SIG-M5 (cell line): Measurements from ENCODE around the gene BDP1.
"Not testable (repeated sequence)": the region's sequence is repeated elsewhere in the genome, so short reads cannot be mapped to it uniquely, and the experiment has no call there.

ENCODE experiments used
- DNase-seq: peaks from one replicate; lab custom pipeline; 2025; lab: John Stamatoyannopoulos, UW

BDP1 gene, protein sequence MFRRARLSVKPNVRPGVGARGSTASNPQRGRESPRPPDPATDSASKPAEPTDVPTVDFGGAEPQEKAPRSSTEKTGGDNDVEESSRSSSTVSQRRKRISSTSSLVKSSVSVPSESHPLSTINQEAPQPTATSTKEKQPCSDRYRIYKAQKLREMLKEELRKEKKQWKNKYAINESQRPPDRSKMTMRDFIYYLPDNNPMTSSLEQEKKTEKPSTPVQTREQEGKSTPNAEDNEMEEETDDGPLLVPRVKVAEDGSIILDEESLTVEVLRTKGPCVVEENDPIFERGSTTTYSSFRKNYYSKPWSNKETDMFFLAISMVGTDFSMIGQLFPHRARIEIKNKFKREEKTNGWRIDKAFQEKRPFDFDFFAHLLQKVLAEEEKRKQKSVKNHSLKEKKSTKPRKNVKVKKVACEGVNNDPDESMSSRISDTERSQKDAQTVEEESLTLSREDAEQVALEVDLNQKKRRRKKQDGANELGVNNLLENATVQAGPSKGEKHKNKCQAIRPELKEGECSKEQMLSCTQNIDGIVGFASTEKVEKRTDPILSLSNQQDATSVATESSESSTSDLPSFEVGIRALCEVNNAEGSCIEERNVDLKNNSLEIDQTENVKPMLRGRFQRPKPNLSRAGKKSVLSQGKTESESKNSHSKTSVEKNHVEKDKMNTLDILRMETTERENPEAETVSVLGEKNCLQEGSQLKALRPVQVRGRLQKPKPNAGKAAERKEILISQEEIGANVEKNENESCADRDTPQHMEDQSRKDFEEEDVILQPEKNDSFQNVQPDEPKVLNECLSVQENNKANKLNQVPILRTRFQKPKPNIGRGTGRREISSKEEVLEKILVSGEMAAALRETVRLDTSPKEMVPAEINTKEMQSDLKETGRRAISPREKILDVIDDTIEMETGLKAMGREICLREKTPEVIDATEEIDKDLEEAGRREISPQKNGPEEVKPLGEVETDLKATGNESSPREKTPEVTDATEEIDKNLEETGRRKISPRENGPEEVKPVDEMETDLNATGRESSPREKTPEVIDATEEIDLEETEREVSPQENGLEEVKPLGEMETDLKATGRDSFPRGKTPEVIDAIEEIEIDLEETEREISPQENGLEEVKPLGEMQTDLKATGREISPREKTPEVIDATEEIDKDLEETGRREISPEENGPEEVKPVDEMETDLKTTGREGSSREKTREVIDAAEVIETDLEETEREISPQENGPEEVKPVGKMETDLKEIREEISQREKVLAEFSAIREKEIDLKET (N-terminal part only)

DNA sequence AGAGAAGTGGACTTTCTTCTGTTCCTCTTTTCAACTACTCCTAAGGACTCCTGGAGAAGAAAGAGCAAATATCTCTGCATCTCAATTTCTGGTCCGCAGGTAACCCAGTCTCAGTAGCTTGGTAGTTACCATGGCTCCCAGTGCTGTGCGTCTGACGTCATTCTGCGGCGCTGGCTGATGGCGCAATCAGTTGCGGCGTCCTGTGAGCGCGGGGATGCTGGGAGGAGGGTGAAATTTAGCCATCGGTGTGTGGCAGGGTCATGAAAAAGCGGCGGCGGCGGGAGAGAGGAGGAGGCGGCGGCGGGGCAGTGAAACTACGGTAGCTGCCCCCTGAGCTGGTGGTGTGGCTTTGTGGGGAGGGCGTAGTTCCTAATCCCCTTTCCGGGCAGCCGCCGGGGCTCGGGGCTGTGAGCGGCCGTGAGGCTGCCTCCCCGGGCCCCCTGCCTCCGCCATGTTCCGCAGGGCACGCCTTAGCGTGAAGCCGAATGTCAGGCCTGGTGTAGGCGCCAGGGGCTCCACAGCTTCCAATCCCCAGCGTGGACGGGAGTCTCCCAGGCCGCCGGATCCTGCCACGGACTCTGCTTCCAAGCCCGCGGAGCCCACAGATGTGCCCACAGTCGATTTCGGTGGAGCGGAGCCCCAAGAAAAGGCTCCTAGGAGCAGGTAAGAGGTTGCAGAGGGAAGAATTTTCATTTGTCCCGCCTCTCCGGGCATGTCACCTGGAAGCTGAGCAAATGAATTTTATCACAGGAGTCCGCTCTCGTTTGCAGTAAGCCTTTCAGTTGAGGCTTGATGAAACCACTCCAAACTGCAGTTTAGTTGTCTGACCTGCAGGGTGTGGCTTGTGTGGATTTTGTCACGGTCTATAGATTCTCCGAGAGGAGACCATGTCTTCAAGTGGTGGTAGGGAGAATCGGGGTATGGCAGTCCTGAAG, at the start of gene BDP1:
Gene BDP1, plus strand, starts transcription at position 225 of the 935 bp plus-strand sequence. Its CDS starts 227 bp downstream, at position 452.
- peak; percentile 67 for DNase-seq

DNA sequence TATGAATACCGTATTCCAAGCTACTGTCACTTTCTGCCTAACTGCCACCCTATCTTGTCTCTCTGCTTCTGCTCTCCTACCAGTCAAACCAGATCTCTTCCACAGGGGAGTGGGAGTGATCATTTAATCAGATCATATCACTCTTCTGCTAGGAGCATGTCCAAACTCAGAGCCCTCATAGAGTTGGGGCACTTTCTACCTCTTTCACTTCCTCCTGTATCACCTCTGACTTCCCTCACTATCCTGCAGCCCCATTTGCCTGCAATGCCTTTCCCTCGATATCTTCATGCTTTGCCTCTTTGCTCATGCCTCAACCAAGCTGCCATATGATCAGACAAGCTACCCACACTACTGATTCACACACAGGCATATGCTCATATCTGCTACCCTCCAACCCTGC, 45.4 kb upstream of the BDP1 start:
- DNase-seq, result not testable (repeated sequence)

DNA sequence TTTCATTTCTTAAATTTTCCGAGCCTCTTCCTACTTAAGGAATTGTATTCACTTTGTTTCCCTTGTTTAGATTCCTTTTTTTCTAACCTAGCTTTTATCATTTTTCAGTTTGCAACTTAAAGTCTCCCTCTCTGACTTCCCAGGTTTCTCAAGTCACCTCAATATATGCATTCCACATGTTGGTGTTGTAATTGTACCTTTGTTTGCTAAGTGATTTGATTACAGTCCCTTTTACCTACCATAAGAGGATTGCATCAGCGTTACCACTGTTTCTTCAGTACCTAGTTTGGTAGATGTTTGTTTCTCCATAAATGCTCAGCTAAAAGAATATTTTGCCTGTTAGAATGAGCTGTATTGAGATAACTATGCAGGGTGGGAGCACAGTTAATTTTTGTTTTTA, 39.8 kb upstream of the BDP1 start:
- DNase-seq, result not testable (repeated sequence)

DNA sequence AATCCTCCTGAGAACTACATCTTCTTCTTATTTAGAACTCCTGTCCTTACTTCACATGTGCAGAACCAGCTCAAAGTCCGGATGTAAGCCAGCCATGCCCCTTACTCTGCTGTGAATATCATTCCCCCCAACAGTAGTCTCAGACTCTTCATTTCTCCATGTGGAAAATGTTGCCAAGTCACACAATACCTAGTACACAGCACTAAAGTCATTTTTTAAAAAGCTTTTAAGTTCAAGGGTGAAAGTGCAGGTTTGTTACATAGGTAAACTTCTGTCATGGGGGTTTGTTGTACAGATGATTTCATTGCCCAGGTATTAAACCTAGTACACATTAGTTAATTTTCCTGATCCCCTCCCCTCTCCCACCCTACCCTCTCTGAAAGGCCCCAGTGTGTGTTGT, 37.4 kb upstream of the BDP1 start:
- DNase-seq, result not testable (repeated sequence)

DNA sequence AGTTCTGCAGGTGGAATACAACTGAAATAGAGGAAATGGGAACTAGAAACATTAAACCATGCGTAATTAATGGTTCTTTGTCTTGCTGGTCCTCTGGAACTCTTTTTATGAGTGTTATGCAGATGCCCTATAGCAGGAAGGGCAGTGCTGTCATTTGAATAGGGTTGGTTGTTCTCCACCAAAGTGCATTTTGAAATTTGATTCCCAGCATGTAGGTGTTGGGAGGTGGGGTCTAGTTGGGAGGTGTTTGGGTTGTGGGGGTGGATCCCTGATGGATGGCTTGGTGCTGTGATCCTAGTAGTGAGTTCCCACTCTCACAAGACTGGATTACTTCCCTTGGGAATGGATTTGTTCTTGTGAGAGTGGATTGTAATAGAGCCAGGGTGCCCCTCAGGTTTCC, 34.2 kb upstream of the BDP1 start:
- not testable (repeated sequence) for DNase-seq

DNA sequence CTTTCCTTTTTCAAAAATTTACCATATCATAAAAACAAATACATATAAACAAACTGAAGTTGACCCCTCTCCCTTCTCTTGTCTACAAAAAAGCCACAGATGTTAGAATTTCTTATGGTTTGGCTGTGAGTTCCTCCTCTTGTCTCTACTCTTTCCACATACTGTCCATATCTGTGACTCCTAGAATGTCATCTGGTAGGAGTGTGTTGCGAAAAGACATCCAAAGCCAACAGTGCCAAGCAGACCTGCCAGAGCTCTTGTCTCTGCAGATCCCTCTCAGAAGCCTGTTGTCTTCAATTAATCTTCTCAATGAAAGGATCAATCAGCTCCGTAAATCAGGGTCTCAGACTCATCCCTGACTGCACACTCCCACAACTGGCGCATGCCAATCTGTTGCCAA, 31.6 kb upstream of the BDP1 start:
- DNase-seq, result not testable (repeated sequence)

DNA sequence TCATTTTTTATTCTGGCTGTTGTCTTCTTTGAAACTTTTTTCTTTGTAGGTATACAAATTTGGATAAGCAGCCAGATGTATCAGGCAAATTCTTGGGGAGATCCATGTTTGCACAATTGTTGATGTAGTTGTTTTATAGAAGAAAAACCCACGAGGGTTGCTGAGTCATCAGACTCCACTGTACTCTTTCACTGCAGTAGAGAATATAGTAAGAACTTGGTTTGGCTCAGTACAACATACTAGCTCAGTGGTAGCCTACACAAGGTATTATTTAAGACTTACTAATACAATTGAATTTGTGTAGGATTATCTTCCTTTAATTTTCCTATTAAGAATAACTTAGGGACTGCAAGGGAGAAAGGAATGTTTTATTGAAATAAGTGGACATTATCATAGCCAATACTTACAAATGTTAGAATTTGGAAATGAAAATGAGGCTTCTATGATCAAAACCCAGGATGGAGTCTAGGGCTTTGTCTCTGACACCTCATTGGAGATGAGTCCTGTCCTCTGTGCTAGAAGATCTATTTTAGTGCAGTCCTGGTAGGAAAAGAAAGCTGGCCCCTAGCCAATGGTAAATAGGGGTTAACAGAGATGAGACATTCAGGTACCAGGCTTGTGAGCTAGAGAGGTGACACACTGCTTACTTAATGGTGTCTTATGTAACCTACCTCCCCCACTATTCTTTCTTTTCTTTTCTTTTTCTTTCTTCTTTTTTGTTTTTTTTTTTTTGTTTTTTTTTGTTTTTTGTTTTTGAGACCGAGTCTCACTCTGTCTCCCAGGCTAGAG, 28.6 kb upstream of the BDP1 start:
- not testable (repeated sequence) for DNase-seq

DNA sequence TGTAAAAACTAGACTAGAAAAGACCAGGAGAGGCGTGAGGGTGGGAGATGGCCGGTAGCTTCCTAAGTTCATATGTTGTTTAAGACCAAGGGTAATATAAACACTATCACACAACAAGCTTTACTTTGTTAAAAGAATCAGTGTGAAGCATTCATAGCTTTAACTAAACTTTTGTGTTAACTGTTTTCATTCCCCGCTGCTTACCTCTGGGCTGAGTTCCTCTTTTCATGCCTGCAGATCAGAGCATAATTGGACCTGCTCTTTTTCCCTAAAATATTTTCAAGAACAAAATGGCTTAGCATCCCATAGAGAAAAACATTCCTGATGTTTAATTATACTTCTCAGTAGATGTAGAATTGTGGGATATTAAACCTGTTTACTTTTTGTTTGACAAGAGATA, 23.0 kb upstream of the BDP1 start:
- DNase-seq, result not testable (repeated sequence)

DNA sequence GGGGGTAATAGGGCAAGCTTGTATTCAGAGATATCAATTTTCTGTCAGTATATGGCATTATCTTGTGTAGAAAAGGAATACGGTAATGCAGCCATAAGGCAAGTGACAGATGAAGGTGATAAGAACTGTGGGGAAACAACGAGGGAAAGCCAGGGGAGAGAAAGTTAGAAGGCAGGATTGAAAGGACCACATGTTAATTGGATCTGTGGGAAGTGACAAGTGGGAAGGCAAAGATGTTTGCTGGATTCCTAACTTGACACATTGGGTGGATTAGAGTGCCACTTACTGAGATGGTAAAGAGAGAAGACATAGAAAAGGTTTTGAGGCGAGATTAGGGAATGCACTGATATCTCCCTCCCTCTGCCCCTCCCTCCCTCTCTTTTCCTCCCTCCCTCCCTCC, 20.6 kb upstream of the BDP1 start:
- not testable (repeated sequence) for DNase-seq

DNA sequence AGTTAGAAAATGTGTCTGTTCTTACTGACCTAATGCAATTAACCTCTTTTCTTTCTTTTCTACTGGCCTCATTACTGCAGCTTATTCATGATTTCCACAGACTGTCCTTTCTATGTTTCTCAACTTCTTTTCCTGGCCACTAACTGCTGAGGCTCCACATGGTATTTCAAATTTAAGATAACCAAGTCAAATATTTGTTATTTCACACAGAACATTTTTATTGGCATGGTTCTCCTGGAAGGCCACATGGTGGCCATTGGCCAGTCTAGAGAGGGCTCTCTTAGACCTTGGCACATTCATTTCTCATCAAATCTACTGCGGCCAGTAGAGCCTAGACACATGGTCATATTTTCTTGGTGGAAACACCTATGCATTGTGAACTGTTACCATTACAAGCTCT, 13.9 kb upstream of the BDP1 start:
- DNase-seq, result not testable (repeated sequence)

DNA sequence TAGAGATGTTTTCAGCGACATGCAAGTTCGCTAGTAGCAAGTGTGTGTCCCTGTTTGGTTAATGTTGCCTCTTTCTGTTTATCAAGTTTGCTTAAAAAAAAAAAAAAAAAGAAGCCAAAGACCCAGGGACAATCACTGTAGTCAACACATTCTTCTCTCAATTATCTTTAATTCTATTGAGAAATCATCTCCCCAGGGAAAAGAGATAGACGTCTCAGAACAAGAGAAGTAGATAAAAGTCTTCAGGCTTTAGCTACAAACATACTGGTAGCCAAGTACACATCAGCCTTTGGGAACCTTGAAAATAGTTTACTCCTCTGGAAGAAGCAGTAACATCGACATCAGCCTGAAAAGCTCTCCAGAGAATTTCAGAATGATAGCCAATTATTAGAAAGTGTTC, 11.6 kb upstream of the BDP1 start:
- DNase-seq, result not testable (repeated sequence)

DNA sequence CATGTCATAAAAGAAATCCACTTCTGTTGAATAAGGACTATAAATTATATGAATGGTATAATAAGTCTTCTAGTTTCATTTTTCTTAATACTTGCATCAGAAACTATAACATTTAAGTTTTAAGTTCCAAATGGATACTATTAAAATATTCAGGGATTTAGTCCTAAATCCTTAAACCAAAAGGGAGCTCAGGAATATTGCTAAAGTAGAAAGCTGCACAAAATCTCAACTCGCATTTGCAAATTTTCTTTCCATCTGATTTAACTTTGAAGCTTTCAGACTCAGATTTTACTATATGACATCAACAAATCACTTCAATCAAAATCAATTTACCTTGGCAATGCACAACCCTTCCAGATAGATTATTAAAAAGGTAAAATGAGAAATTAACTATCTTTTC, 10.4 kb upstream of the BDP1 start:
- DNase-seq, result not testable (repeated sequence)

DNA sequence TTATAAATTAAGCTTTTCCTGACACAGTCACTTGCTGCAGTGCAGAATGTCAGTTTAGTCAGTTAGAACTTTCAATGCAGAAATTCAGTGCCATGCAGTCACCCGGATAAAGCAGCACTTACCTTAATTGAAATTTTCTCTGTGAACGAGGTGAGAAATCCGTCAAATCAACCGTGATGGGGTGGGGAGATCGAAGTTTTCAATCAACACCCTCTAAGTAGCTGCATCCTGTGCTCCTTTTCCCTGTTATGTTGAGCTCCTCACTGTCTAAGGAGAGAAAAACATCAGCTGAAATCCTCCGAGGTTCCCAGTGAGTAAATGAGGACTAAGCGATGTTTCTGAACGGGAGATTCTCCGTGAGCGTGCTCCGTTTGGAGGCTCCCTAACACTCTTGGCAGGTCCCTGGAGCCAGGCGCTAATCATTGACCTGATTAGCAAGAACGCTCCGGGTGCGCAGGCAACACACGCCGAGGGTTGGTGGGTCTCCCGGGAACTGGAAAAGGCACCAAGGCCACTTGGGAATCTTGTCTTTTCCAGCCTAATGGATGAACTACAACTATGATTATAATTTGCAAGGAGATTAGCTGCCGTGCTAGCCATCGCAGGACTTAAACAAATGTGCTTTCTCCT, 9.8 kb upstream of the BDP1 start:
- DNase-seq, result not testable (repeated sequence)

DNA sequence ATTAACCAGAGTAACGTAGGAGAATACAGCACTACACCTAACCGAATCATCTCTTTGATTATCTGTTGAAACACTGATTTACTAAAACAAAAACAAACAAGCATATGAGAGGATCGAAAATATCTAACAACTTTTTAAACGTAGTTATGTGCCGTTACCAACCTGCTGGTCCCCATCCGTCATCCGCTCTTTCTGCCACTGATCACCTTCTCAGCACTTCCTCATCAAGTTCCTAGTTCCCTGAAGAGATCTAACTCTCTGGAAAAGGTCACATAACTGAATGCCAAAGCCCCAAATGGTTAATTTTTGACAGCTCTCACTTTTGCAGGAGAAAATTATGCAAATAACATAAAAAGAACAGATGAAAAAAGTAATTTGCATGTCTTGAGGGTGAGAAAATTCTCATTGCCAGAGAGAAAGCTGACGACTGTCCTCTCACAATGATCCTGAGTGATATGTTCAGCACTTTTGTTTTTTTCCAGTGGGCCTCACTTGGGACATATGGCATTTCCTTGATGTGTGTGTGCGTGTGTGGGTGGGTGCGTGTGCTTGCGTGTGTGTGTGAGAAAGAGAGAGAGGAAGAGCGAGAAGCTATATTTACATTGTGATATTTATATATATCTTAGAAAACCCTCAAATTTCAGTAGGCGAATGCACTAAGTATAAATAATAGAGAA, 8.8 kb upstream of the BDP1 start:
- DNase-seq, result not testable (repeated sequence)

DNA sequence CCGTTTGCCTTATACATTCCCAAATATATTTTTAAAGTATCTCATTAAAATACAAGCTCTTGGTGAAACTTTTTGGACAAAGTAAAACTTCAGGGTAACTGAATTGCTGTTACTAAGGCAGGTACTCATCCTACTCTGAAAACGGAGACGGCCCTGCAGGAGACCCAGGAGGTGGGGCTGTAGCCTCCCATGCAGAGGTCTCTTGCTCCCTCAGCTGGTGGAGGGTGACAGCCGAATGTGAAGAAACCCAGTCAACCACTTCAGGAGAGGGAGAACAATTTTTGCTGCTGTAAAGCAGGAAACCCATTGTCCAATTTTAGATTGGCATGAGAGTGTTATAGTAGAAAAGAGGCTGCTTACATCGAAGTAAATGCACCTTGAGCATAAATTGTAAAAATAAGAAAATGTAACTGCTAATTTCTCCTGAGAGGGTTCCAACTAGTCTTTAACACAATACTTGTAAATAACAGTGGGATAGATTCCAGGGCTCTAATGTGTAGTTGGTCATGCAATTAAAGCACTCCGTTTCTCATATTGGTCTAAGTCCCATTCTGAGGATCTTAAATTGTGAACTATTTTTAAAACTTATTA, 8.1 kb upstream of the BDP1 start:
- not testable (repeated sequence) for DNase-seq

DNA sequence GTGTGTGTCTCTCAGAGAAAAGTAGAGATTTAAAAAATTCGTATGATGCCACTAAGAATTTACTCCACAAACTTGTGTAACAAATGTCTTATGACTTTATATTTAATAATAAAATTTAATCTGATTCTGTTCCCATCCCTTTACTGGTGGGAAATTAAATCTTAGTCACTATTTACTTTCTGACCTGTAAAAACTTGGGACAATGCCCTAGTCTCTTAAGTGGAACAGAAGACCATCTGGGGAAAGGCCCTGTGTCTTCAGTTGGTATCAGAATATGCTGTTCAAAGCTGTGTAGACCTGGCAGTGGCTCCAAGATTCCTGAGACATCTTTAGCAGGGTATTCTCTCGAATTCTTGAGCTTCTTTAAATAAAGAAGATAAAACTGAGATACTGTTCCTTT, 2.6 kb upstream of the BDP1 start:
- no peak for DNase-seq

DNA sequence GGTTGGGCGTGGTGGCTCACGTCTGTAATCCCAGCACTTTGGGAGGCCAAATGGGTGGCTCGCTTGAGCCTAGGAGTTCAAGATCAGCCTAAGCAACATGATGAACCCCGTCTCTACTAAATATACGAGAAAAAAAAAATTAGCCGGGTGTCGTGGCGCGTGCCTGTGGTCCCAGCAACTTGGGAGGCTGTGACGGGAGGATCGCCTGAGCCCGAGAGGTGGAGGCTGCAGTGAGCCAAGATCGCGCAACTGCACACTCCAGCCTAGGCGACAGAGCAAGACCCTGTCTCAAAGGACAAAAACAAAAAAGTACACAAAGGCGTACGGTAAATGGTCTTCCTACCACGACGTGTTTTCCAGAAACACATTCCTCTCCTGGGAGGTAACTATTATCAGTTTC, 538 bp upstream of the BDP1 start:
- DNase-seq, result no peak

DNA sequence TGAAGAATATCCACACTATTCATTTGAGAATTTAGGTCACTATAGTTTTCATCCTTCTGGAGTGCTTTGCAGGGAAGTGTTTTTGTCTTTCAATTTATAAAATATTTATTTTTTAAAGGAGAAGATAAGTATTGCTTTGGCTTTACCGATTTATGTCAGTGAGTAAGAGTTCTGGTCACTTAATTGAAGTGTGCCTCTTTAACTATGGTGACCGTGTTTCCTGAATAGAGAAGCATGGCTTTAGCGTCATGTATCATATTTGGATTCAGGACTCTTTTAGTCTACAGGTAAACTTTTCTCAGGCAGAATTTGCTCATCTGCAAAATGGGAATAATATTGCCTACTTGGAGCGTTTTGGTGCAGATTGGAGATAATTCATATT, 902 bp downstream of the BDP1 start:
- no peak for DNase-seq

DNA sequence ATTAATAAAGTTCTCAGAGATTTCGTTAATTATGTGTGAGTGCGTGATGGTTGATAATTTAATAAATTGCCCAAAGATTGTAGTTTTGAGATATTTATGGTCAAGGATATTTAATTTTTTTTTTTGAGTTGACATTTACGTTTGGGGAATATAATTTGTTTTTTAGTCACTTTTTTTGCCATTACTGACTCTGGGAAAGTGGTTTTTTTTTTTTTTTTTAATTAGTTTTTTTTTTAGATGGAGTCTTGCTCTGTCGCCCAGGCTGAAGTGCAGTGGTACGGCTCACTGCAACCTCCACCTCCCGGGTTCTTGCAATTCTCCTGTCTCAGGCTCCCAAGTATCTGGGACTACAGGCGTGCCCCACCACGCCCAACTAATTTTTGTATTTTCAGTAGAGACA, 1.7 kb downstream of the BDP1 start:
- DNase-seq, result no peak
